Stimulated activated CD8-positive, alpha-beta memory T cell treated with anti-CD3 and anti-CD28 coated beads, Interleukin-15, amount 100 ng/mL, for 4 hours (primary cell): ENCODE results near the gene SORCS2.

Experiments
- DNase-seq, 2 donors: peaks; one replicate each; pipeline ENCODE4 v3.0.0-alpha.2; 2020; ENCODE audit warnings: low read depth in 2 of 2

SORCS2 gene

GRCh38 chr4:7393601-7394575 lies 201.6 kb downstream of the SORCS2 start:
- no peak for DNase-seq

GRCh38 chr4:7394681-7395451 lies 202.5 kb downstream of the SORCS2 start:
- no peak for DNase-seq

DNA sequence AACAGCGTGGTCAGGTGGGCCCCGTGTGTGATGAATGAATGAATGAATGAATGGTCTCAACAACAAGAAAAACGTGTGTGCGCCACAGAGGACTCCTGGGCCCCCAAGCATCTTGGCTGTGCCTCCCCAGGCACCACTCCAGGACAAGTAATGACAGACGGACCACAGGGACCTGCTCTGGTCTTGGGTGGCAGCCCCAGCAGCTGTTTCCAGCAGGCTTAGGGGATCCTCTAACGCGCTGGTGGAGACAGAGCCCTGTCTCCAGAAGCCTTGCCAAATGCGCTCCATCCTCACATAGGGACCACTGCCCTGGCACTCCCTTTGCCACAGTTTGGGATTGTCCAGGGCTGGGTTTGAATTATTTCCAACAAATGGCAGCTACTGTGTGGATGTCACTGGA lies 203.3 kb downstream of the SORCS2 start:
- DNase-seq = no peak

- no peak for DNase-seq
Observed at GRCh38 chr4:7396186-7396910, 204.0 kb downstream of the SORCS2 start.

GRCh38 chr4:7397206-7398103 lies 205.1 kb downstream of the SORCS2 start:
- DNase-seq = no peak

- DNase-seq = no peak
Observed at GRCh38 chr4:7398104-7398423, 205.7 kb downstream of the SORCS2 start.

GRCh38 chr4:7398788-7399439 lies 206.6 kb downstream of the SORCS2 start:
- no peak for DNase-seq

GRCh38 chr4:7399440-7400234 lies 207.3 kb downstream of the SORCS2 start:
- DNase-seq = no peak

DNA sequence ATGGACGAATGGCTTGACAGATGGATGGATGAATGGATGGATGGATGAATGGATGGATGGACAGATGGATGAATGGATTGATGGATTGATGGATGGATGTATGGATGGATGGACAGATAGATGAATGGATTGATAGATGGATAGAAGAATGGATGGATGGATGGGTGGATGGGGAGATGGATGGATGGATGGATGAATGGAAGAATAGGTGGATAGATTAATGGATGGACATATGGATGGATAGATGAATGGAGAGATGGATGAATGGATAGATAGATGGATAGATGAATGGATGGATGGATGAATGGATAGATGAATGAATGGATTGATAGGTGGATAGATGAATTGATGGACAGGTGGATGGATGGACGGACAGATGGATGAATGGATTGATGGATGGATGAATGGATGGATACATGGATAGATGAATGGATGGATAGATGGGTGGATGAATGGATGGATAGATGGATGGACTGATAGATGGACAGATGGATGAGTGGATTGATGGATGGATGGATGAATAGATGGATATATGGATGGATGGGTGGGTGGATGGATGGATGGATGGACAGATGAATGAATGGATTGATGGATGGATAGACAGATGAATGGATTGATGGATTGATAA lies 208.4 kb downstream of the SORCS2 start:
- no peak for DNase-seq

- DNase-seq = no peak
Observed at GRCh38 chr4:7402526-7402925, 210.2 kb downstream of the SORCS2 start.

GRCh38 chr4:7403001-7403400 lies 210.7 kb downstream of the SORCS2 start:
- DNase-seq = no peak

DNA sequence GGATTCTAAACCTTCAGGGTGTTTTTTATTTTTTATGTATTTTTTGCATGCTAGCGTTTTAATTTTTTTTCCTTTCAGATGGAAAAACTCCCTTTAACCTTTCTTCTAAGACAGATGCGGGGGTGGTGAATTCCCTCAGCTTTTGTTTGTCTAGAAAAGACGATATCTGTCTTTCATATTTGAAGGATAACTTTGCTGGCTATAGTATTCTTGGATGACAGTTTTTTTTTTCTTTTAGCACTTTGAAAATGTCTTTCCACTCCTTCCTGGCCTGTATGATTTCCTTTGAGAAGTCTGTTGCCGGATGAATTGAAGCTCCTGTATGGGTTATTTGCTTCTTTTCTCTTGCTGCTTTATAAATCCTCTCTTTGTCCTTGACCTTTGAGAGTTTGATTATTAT lies 215.8 kb downstream of the SORCS2 start:
- no peak for DNase-seq

GRCh38 chr4:7410446-7410845 lies 218.1 kb downstream of the SORCS2 start:
- no peak for DNase-seq

- DNase-seq = no peak
Observed at GRCh38 chr4:7411491-7411890, 219.2 kb downstream of the SORCS2 start.

GRCh38 chr4:7411896-7412553 lies 219.7 kb downstream of the SORCS2 start:
- DNase-seq = no peak

GRCh38 chr4:7412554-7412912 lies 220.2 kb downstream of the SORCS2 start:
- no peak for DNase-seq

- DNase-seq = no peak
Observed at GRCh38 chr4:7414046-7414445, 221.7 kb downstream of the SORCS2 start.

DNA sequence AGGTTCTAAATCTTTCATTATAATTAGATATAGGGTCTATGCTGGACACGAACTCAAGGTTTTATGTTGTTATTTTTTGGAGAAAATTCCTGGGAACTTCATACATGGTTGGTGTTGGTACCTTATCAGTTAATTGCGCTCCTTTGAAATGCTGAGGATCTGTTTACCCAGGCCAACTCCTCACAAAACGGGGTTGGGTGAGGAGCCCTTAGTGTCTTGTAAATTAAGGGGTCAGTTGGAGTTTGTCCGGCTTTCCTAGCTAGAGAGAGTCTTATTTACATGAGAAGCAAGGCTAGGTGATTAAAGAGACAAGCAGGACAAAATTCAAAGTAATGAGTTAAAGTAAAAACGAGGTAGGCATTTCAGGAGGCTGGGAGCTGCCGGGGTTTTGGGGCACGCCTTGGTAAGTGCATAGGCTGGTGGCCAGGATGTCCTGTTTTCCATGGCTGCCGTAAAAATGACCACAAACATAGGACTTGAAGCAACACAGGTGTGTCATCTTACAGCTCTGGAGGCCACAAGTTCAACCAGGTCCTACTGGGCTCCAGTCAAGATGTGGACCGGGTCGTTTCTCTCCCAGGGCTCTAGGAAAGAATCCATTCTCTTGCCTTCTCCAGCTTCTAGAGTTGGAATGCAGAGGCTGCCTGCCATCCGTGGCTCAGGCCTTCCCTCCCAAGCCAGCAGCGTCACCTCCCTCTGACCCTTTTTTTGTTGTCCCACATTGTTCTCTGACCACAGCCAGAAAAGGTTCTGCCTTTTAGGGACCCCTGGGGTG lies 222.6 kb downstream of the SORCS2 start:
- no peak for DNase-seq
